Measurements from ENCODE around the gene SUPT3H. TPM values are rescaled to one million over a fixed set of nuclear protein-coding genes. Genes with fewer than 3 reads are reported as not detected.
"Not testable (repeated sequence)": the region's sequence is repeated elsewhere in the genome, so short reads cannot be mapped to it uniquely, and the experiment has no call there.

Gene SUPT3H
- total and polyA plus RNA-seq, 4 donors = 2.3 to 9.4 (median 5.8) TPM

- Histone ChIP-seq H3K27me3 (ENCODE audit: control insufficient read depth in 1 of 2, insufficient read depth in 2 of 2, low read length in 1 of 2) (no peaks in the 10 kb centered on the region), H3K27ac (ENCODE audit: low read depth in 1 of 2, low read length in 2 of 2) (no peak overlapping the region), H3K4me1 (ENCODE audit: control insufficient read depth in 1 of 2, insufficient read depth in 2 of 2, low read length in 2 of 2) (no peaks in the 10 kb centered on the region), H3K9me3 (ENCODE audit: control insufficient read depth, low read length) (no peaks in the 10 kb centered on the region), H3K36me3 (ENCODE audit: control insufficient read depth in 1 of 2, insufficient read depth in 2 of 2, low read length in 1 of 2) (no peaks in the 10 kb centered on the region), H3K4me3 (ENCODE audit: low read length in 2 of 2) (no peak overlapping the region)
- intact Hi-C loops (cut with DNase I) = no loop called here
- ATAC-seq (ENCODE audit: low FRiP score) = no peak
- WGBS, 2 donors = 65 to 67% methylated on average over 1 of the region's 1 CpG
- no peak for DNase-seq
These were observed 323.1 kb downstream of the SUPT3H start for GRCh38 chr6:45054610-45055009.

- ATAC-seq (ENCODE audit: low FRiP score) = no peak
- WGBS, 2 donors = 80 to 89% methylated on average over 2 of the region's 2 CpGs
These were observed 325.4 kb downstream of the SUPT3H start for GRCh38 chr6:45052325-45052724.

GRCh38 chr6:45049188-45049843 lies 328.4 kb downstream of the SUPT3H start:
- H3K36me3 ChIP-seq (ENCODE audit: control insufficient read depth in 1 of 2, insufficient read depth in 2 of 2, low read length in 1 of 2) = no peaks in the 10 kb centered on the region
- DNase-seq (no peak), ATAC-seq (ENCODE audit: low FRiP score) (no peak)
- 96 to 97% methylated on average over 5 of the region's 5 CpGs for WGBS, 2 donors
- no peaks in the 10 kb centered on the region for H3K9me3 ChIP-seq (ENCODE audit: control insufficient read depth, low read length)
- H3K4me3 ChIP-seq (ENCODE audit: low read length in 2 of 2) = no peak overlapping the region
- H3K27me3 ChIP-seq (ENCODE audit: control insufficient read depth in 1 of 2, insufficient read depth in 2 of 2, low read length in 1 of 2) = no peaks in the 10 kb centered on the region
- H3K27ac ChIP-seq (ENCODE audit: low read depth in 1 of 2, low read length in 2 of 2) = no peak overlapping the region
- no peaks in the 10 kb centered on the region for H3K4me1 ChIP-seq (ENCODE audit: control insufficient read depth in 1 of 2, insufficient read depth in 2 of 2, low read length in 2 of 2)
- intact Hi-C loops (cut with DNase I) = no loop called here

More at GRCh38 chr6:45052325-45052724, 325.4 kb downstream of the SUPT3H start:
- no peaks in the 10 kb centered on the region for H3K27me3 ChIP-seq (ENCODE audit: control insufficient read depth in 1 of 2, insufficient read depth in 2 of 2, low read length in 1 of 2)
- no peaks in the 10 kb centered on the region for H3K4me1 ChIP-seq (ENCODE audit: control insufficient read depth in 1 of 2, insufficient read depth in 2 of 2, low read length in 2 of 2)
- no peak overlapping the region for H3K4me3 ChIP-seq (ENCODE audit: low read length in 2 of 2)
- no peaks in the 10 kb centered on the region for H3K36me3 ChIP-seq (ENCODE audit: control insufficient read depth in 1 of 2, insufficient read depth in 2 of 2, low read length in 1 of 2)
- no peak overlapping the region for H3K27ac ChIP-seq (ENCODE audit: low read depth in 1 of 2, low read length in 2 of 2)
- DNase-seq = no peak
- intact Hi-C loops (cut with DNase I) = no loop called here
- no peaks in the 10 kb centered on the region for H3K9me3 ChIP-seq (ENCODE audit: control insufficient read depth, low read length)

- DNase-seq = no peak
- no peaks in the 10 kb centered on the region for H3K36me3 ChIP-seq (ENCODE audit: control insufficient read depth in 1 of 2, insufficient read depth in 2 of 2, low read length in 1 of 2)
- no peaks in the 10 kb centered on the region for H3K9me3 ChIP-seq (ENCODE audit: control insufficient read depth, low read length)
- intact Hi-C loops (cut with DNase I) = no loop called here
- 83 to 92% methylated on average over 1 of the region's 1 CpG for whole genome bisulfite sequencing, 2 donors
- no peak overlapping the region for H3K27ac ChIP-seq (ENCODE audit: low read depth in 1 of 2, low read length in 2 of 2)
- no peak for ATAC-seq (ENCODE audit: low FRiP score)
- H3K4me1 ChIP-seq (ENCODE audit: control insufficient read depth in 1 of 2, insufficient read depth in 2 of 2, low read length in 2 of 2) = no peaks in the 10 kb centered on the region
- no peak overlapping the region for H3K4me3 ChIP-seq (ENCODE audit: low read length in 2 of 2)
- no peaks in the 10 kb centered on the region for H3K27me3 ChIP-seq (ENCODE audit: control insufficient read depth in 1 of 2, insufficient read depth in 2 of 2, low read length in 1 of 2)
These were observed 330.2 kb downstream of the SUPT3H start for GRCh38 chr6:45047573-45047972.

GRCh38 chr6:45045253-45045601 lies 332.5 kb downstream of the SUPT3H start:
- no peaks in the 10 kb centered on the region for H3K27me3 ChIP-seq (ENCODE audit: control insufficient read depth in 1 of 2, insufficient read depth in 2 of 2, low read length in 1 of 2)
- DNase-seq = no peak
- no peak overlapping the region for H3K4me3 ChIP-seq (ENCODE audit: low read length in 2 of 2)
- 72 to 76% methylated on average over 1 of the region's 1 CpG for WGBS, 2 donors
- intact Hi-C loops (cut with DNase I) = no loop called here
- H3K36me3 ChIP-seq (ENCODE audit: control insufficient read depth in 1 of 2, insufficient read depth in 2 of 2, low read length in 1 of 2) = no peaks in the 10 kb centered on the region
- no peak for ATAC-seq (ENCODE audit: low FRiP score)
- no peaks in the 10 kb centered on the region for H3K9me3 ChIP-seq (ENCODE audit: control insufficient read depth, low read length)
- H3K4me1 ChIP-seq (ENCODE audit: control insufficient read depth in 1 of 2, insufficient read depth in 2 of 2, low read length in 2 of 2) = no peaks in the 10 kb centered on the region
- H3K27ac ChIP-seq (ENCODE audit: low read depth in 1 of 2, low read length in 2 of 2) = no peak overlapping the region

GRCh38 chr6:45044510-45045252 lies 333.1 kb downstream of the SUPT3H start:
- no peaks in the 10 kb centered on the region for H3K9me3 ChIP-seq (ENCODE audit: control insufficient read depth, low read length)
- H3K4me3 ChIP-seq (ENCODE audit: low read length in 2 of 2) = no peak overlapping the region
- WGBS, 2 donors = 84 to 91% methylated on average over 2 of the region's 2 CpGs
- DNase-seq (no peak), ATAC-seq (ENCODE audit: low FRiP score) (no peak)
- intact Hi-C loops (cut with DNase I) = no loop called here
- no peak overlapping the region for H3K27ac ChIP-seq (ENCODE audit: low read depth in 1 of 2, low read length in 2 of 2)
- no peaks in the 10 kb centered on the region for H3K27me3 ChIP-seq (ENCODE audit: control insufficient read depth in 1 of 2, insufficient read depth in 2 of 2, low read length in 1 of 2)
- no peaks in the 10 kb centered on the region for H3K4me1 ChIP-seq (ENCODE audit: control insufficient read depth in 1 of 2, insufficient read depth in 2 of 2, low read length in 2 of 2)
- no peaks in the 10 kb centered on the region for H3K36me3 ChIP-seq (ENCODE audit: control insufficient read depth in 1 of 2, insufficient read depth in 2 of 2, low read length in 1 of 2)

GRCh38 chr6:45044086-45044485 lies 333.6 kb downstream of the SUPT3H start:
- no peak for DNase-seq
- intact Hi-C loops (cut with DNase I) = no loop called here
- H3K36me3 ChIP-seq (ENCODE audit: control insufficient read depth in 1 of 2, insufficient read depth in 2 of 2, low read length in 1 of 2) = no peaks in the 10 kb centered on the region
- H3K4me1 ChIP-seq (ENCODE audit: control insufficient read depth in 1 of 2, insufficient read depth in 2 of 2, low read length in 2 of 2) = no peaks in the 10 kb centered on the region
- no peak overlapping the region for H3K27ac ChIP-seq (ENCODE audit: low read depth in 1 of 2, low read length in 2 of 2)
- H3K9me3 ChIP-seq (ENCODE audit: control insufficient read depth, low read length) = no peaks in the 10 kb centered on the region
- no peaks in the 10 kb centered on the region for H3K27me3 ChIP-seq (ENCODE audit: control insufficient read depth in 1 of 2, insufficient read depth in 2 of 2, low read length in 1 of 2)
- WGBS, 2 donors = 87 to 89% methylated on average over 2 of the region's 2 CpGs
- no peak overlapping the region for H3K4me3 ChIP-seq (ENCODE audit: low read length in 2 of 2)
- no peak for ATAC-seq (ENCODE audit: low FRiP score)

- H3K27me3 ChIP-seq (ENCODE audit: control insufficient read depth in 1 of 2, insufficient read depth in 2 of 2, low read length in 1 of 2); intact Hi-C loops (cut with DNase I); ATAC-seq (ENCODE audit: low FRiP score); H3K27ac ChIP-seq (ENCODE audit: low read depth in 1 of 2, low read length in 2 of 2); H3K9me3 ChIP-seq (ENCODE audit: control insufficient read depth, low read length); H3K4me1 ChIP-seq (ENCODE audit: control insufficient read depth in 1 of 2, insufficient read depth in 2 of 2, low read length in 2 of 2); H3K36me3 ChIP-seq (ENCODE audit: control insufficient read depth in 1 of 2, insufficient read depth in 2 of 2, low read length in 1 of 2); DNase-seq; H3K4me3 ChIP-seq (ENCODE audit: low read length in 2 of 2): not testable (repeated sequence)
- WGBS, 2 donors = 90 to 96% methylated on average over 2 of the region's 2 CpGs
These were observed 335.1 kb downstream of the SUPT3H start for GRCh38 chr6:45042673-45043072.

- DNase-seq (no peak), ATAC-seq (ENCODE audit: low FRiP score) (no peak)
- intact Hi-C loops (cut with DNase I) = no loop called here
- Histone ChIP-seq H3K9me3 (ENCODE audit: control insufficient read depth, low read length) (no peaks in the 10 kb centered on the region), H3K27me3 (ENCODE audit: control insufficient read depth in 1 of 2, insufficient read depth in 2 of 2, low read length in 1 of 2) (no peaks in the 10 kb centered on the region), H3K36me3 (ENCODE audit: control insufficient read depth in 1 of 2, insufficient read depth in 2 of 2, low read length in 1 of 2) (no peaks in the 10 kb centered on the region), H3K27ac (ENCODE audit: low read depth in 1 of 2, low read length in 2 of 2) (no peak overlapping the region), H3K4me1 (ENCODE audit: control insufficient read depth in 1 of 2, insufficient read depth in 2 of 2, low read length in 2 of 2) (no peaks in the 10 kb centered on the region), H3K4me3 (ENCODE audit: low read length in 2 of 2) (no peak overlapping the region)
- 62% methylated on average over 1 of the region's 1 CpG for WGBS, 2 donors
These were observed 339.5 kb downstream of the SUPT3H start for GRCh38 chr6:45038226-45038625.
